Liver (tissue), 9 donors: ENCODE data around the gene NR1I3. TPM values are rescaled to one million over a fixed set of nuclear protein-coding genes. Genes with fewer than 3 reads are reported as not detected.

Source experiments
- DNase-seq: peaks from one replicate; pipeline ENCODE4 v3.0.0-alpha.2; 2017; ENCODE audit warnings: low spot score
- H3K27ac ChIP-seq, 2 donors: one replicate each; pipeline ENCODE4 v1.7.0; 2013; ENCODE audit warnings: inconsistent platforms in 2 of 2, low read length in 2 of 2, control low read depth in 1 of 2, low read depth in 1 of 2, mild to moderate bottlenecking in 1 of 2
- H3K27me3 ChIP-seq, 4 donors: one replicate each; pipeline versions ENCODE4 v1.6.1 to v1.7.0; 2013; ENCODE audit warnings: low read length in 3 of 4, inconsistent platforms in 1 of 4, mild to moderate bottlenecking in 1 of 4, moderate library complexity in 1 of 4; ENCODE audit not compliant: control insufficient read depth in 4 of 4, insufficient read depth in 4 of 4
- H3K36me3 ChIP-seq, 4 donors: one replicate each; pipeline versions ENCODE4 v1.6.1 to v1.7.0; 2013; ENCODE audit warnings: low read length in 3 of 4, mild to moderate bottlenecking in 3 of 4, low read depth in 1 of 4, moderate library complexity in 1 of 4; ENCODE audit not compliant: control insufficient read depth in 4 of 4, insufficient read depth in 3 of 4
- H3K4me1 ChIP-seq, 4 donors: one replicate each; pipeline versions ENCODE4 v1.6.1 to v1.7.0; 2013; ENCODE audit warnings: low read length in 3 of 4, mild to moderate bottlenecking in 3 of 4, moderate library complexity in 1 of 4; ENCODE audit not compliant: control insufficient read depth in 4 of 4, insufficient read depth in 4 of 4
- H3K4me3 ChIP-seq, 3 donors: one replicate each; pipeline versions ENCODE4 v1.6.1 to v1.7.0; 2013; ENCODE audit warnings: low read length in 3 of 3, control low read depth in 1 of 3, low read depth in 1 of 3, mild to moderate bottlenecking in 1 of 3
- H3K9ac ChIP-seq, 2 donors: one replicate each; pipeline ENCODE4 v1.7.0; 2013; ENCODE audit warnings: low read length in 2 of 2, mild to moderate bottlenecking in 2 of 2, moderate library complexity in 2 of 2, control low read depth in 1 of 2, low read depth in 1 of 2
- H3K9me3 ChIP-seq, 4 donors: one replicate each; pipeline versions ENCODE4 v1.6.1 to v1.7.0; 2013; ENCODE audit warnings: low read length in 3 of 4; ENCODE audit not compliant: control insufficient read depth in 4 of 4
- EGR1 ChIP-seq, 2 donors: IDR thresholded peaks; 2 replicates each; pipeline ENCODE4 v1.6.1; 2016 to 2018; ENCODE audit warnings: antibody characterized with exemption in 2 of 2, low read depth in 2 of 2
- FOXA1 ChIP-seq: IDR thresholded peaks from 2 replicates; pipeline ENCODE4 v1.6.1; 2016; ENCODE audit warnings: antibody characterized with exemption
- FOXA2 ChIP-seq: IDR thresholded peaks from 2 replicates; pipeline ENCODE4 v1.6.1; 2016; ENCODE audit warnings: antibody characterized with exemption
- GABPA ChIP-seq, 2 donors: IDR thresholded peaks in 1 of 2; conservative IDR thresholded peaks in 1 of 2; 2 replicates each; pipeline ENCODE4 v1.6.1; 2016; ENCODE audit warnings: antibody characterized with exemption in 2 of 2, mild to moderate bottlenecking in 1 of 2, moderate library complexity in 1 of 2
- HNF4A ChIP-seq, 2 donors: conservative IDR thresholded peaks; 2 replicates each; pipeline ENCODE4 v1.6.1; 2016; ENCODE audit warnings: antibody characterized with exemption in 2 of 2, mild to moderate bottlenecking in 2 of 2
- HNF4G ChIP-seq: IDR thresholded peaks from 2 replicates; pipeline ENCODE4 v1.6.1; 2016; ENCODE audit warnings: antibody characterized with exemption
- JUND ChIP-seq, 2 donors: IDR thresholded peaks; 2 replicates each; pipeline ENCODE4 v1.6.1; 2016; ENCODE audit warnings: antibody characterized with exemption in 2 of 2
- NR2F2 ChIP-seq: IDR thresholded peaks from 2 replicates; pipeline ENCODE4 v1.6.1; 2016; ENCODE audit warnings: antibody characterized with exemption
- RAD21 ChIP-seq, 2 donors: IDR thresholded peaks; 2 replicates each; pipeline ENCODE4 v1.6.1; 2016; ENCODE audit warnings: antibody characterized with exemption in 2 of 2, mild to moderate bottlenecking in 2 of 2
- RXRA ChIP-seq, 2 donors: IDR thresholded peaks; 2 replicates each; pipeline ENCODE4 v1.6.1; 2017 to 2018; ENCODE audit warnings: antibody characterized with exemption in 2 of 2, mild to moderate bottlenecking in 1 of 2
- SP1 ChIP-seq: IDR thresholded peaks from 2 replicates; pipeline ENCODE4 v1.6.1; 2018; ENCODE audit warnings: antibody characterized with exemption, mild to moderate bottlenecking
- TAF1 ChIP-seq: conservative IDR thresholded peaks from 2 replicates; pipeline ENCODE4 v1.6.1; 2016; ENCODE audit warnings: antibody characterized with exemption, mild to moderate bottlenecking
- YY1 ChIP-seq: IDR thresholded peaks from 2 replicates; pipeline ENCODE4 v1.6.1; 2016; ENCODE audit warnings: antibody characterized with exemption, mild to moderate bottlenecking
- WGBS: extraction: QIAGEN DNeasy Blood & Tissue Kit; methylation state at CpG from one replicate; pipeline ENCODE4 v1.1.7; 2013; 5-methylcytosine and 5-hydroxymethylcytosine counted together
- polyA plus RNA-seq, 2 donors: library from polyadenylated mRNA; stranded (reverse) in 1 of 2; unstranded in 1 of 2; fragments of 200-250 nt in 1 of 2; fragments of >200 nt in 1 of 2; fragmentation: Nextera tagmentation in 1 of 2; extraction: Ambion mirVana in 1 of 2; gene quantifications; one replicate each; pipeline versions ENCODE4 v1.2.1 to v1.2.3, GENCODE V29; 2013 to 2015
- total RNA-seq, 2 donors: library from RNA; depleted of rRNA; stranded (reverse); fragments of >200 nt; gene quantifications; one replicate each; pipeline ENCODE4 v1.2.3, GENCODE V29; 2014
- TF ChIP-seq, protein P1 (sequence below): IDR thresholded peaks from 2 replicates; pipeline ENCODE4 v1.6.1; 2016; ENCODE audit warnings: antibody characterized with exemption
- TF ChIP-seq, protein P2 (sequence below): fragments of 150-350 bp; IDR thresholded peaks from 2 replicates; pipeline ENCODE4 v1.5.1; 2017; ENCODE audit warnings: improper control_type of control experiment, low read depth, low read length; ENCODE audit not compliant: missing input control
- TF ChIP-seq, protein P3 (sequence below): IDR thresholded peaks from 2 replicates; pipeline ENCODE4 v1.6.1; 2016; ENCODE audit warnings: antibody characterized with exemption, mild to moderate bottlenecking
- TF ChIP-seq, protein P4 (sequence below): IDR thresholded peaks from 2 replicates; pipeline ENCODE4 v1.6.1; 2016; ENCODE audit warnings: antibody characterized with exemption
- donor health status: healthy.
- donor health status: healthy.
- donor health status: healthy.
- donor health status: healthy.
- donor health status: healthy.

NR1I3 gene
- total and polyA plus RNA-seq, 4 donors = 10.4 to 128 (median 47.7) TPM

DNA sequence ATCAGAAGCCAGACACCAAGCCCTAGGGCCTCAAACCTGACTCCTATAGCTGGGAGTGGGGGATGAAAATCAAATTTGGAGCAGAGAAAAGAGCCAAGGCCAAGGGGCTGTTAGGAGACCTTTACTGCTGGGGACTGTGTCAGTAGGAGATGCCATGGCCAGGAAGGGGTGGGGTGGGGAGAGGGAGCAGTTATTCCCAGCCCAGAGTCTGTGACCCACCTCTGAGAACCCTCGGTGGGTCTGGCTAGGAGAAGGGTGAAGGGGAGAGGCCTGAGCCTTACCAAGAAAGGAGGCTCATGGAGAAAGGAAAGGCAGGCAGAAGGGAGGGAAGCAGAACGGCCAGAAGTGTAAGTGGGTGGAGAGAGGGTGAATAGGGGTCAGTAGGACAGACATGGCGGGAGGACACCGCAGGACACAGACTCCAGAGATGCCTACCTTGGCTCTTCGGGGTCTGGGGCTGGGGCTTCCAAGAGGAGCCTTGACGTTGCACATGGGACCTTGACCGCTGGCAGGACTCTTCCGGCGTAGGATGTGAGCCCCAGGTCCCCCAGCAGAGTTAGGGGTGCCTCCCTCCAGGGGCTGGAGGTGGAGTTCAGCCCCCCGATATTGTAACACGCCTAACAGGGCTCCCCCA is 40.3 kb downstream of the NR1I3 start:
- no peak overlapping the region for H3K9ac ChIP-seq
- H3K4me1 ChIP-seq = peaks cover 10 to 34% (median 24%) of the 10 kb centered on the region in 4 donors
- no peaks in the 10 kb centered on the region for H3K27me3 ChIP-seq
- H3K36me3 ChIP-seq = no peaks in the 10 kb centered on the region
- H3K4me3 ChIP-seq = peak overlapping the region; percentile 2 to 29 (median 21)
- 75% methylated on average over 11 of the region's 11 CpGs for WGBS
- DNase-seq = no peak
- no peaks in the 10 kb centered on the region for H3K9me3 ChIP-seq
- no peak for TF ChIP-seq TAF1
- TF ChIP-seq, protein P1, sequence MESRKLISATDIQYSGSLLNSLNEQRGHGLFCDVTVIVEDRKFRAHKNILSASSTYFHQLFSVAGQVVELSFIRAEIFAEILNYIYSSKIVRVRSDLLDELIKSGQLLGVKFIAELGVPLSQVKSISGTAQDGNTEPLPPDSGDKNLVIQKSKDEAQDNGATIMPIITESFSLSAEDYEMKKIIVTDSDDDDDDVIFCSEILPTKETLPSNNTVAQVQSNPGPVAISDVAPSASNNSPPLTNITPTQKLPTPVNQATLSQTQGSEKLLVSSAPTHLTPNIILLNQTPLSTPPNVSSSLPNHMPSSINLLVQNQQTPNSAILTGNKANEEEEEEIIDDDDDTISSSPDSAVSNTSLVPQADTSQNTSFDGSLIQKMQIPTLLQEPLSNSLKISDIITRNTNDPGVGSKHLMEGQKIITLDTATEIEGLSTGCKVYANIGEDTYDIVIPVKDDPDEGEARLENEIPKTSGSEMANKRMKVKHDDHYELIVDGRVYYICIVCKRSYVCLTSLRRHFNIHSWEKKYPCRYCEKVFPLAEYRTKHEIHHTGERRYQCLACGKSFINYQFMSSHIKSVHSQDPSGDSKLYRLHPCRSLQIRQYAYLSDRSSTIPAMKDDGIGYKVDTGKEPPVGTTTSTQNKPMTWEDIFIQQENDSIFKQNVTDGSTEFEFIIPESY = no peak
- TF ChIP-seq JUND (IDR thresholded peaks at IDR 0.05) = no peak
- TF ChIP-seq, protein P2, sequence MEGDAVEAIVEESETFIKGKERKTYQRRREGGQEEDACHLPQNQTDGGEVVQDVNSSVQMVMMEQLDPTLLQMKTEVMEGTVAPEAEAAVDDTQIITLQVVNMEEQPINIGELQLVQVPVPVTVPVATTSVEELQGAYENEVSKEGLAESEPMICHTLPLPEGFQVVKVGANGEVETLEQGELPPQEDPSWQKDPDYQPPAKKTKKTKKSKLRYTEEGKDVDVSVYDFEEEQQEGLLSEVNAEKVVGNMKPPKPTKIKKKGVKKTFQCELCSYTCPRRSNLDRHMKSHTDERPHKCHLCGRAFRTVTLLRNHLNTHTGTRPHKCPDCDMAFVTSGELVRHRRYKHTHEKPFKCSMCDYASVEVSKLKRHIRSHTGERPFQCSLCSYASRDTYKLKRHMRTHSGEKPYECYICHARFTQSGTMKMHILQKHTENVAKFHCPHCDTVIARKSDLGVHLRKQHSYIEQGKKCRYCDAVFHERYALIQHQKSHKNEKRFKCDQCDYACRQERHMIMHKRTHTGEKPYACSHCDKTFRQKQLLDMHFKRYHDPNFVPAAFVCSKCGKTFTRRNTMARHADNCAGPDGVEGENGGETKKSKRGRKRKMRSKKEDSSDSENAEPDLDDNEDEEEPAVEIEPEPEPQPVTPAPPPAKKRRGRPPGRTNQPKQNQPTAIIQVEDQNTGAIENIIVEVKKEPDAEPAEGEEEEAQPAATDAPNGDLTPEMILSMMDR = no peak
- no peak for TF ChIP-seq FOXA2
- TF ChIP-seq HNF4G = no peak
- no peak for TF ChIP-seq RXRA (IDR thresholded peaks at IDR 0.05)
- TF ChIP-seq GABPA (IDR thresholded peaks at IDR 0.05 in 1 of 2, conservative IDR thresholded peaks at IDR 0.05 in 1 of 2) = no peak
- no peak for TF ChIP-seq HNF4A (conservative IDR thresholded peaks at IDR 0.05)
- TF ChIP-seq RAD21 (IDR thresholded peaks at IDR 0.05) = no peak
- no peak for TF ChIP-seq NR2F2
- no peak for TF ChIP-seq YY1
- no peak for TF ChIP-seq EGR1 (IDR thresholded peaks at IDR 0.05; ENCODE audit: low read depth in 2 of 2)
- TF ChIP-seq SP1 = no peak
- TF ChIP-seq FOXA1 = no peak
- TF ChIP-seq, protein P3, sequence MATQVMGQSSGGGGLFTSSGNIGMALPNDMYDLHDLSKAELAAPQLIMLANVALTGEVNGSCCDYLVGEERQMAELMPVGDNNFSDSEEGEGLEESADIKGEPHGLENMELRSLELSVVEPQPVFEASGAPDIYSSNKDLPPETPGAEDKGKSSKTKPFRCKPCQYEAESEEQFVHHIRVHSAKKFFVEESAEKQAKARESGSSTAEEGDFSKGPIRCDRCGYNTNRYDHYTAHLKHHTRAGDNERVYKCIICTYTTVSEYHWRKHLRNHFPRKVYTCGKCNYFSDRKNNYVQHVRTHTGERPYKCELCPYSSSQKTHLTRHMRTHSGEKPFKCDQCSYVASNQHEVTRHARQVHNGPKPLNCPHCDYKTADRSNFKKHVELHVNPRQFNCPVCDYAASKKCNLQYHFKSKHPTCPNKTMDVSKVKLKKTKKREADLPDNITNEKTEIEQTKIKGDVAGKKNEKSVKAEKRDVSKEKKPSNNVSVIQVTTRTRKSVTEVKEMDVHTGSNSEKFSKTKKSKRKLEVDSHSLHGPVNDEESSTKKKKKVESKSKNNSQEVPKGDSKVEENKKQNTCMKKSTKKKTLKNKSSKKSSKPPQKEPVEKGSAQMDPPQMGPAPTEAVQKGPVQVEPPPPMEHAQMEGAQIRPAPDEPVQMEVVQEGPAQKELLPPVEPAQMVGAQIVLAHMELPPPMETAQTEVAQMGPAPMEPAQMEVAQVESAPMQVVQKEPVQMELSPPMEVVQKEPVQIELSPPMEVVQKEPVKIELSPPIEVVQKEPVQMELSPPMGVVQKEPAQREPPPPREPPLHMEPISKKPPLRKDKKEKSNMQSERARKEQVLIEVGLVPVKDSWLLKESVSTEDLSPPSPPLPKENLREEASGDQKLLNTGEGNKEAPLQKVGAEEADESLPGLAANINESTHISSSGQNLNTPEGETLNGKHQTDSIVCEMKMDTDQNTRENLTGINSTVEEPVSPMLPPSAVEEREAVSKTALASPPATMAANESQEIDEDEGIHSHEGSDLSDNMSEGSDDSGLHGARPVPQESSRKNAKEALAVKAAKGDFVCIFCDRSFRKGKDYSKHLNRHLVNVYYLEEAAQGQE = no peak
- TF ChIP-seq, protein P4, sequence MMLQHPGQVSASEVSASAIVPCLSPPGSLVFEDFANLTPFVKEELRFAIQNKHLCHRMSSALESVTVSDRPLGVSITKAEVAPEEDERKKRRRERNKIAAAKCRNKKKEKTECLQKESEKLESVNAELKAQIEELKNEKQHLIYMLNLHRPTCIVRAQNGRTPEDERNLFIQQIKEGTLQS = no peak
- peak overlapping the region; percentile 73 to 95 for H3K27ac ChIP-seq
